Testis (tissue), 3 donors: ENCODE data around the gene TTC27. TPM values are rescaled to one million over a fixed set of nuclear protein-coding genes. Genes with fewer than 3 reads are reported as not detected.

ENCODE experiments used
- DNase-seq: peaks from one replicate; pipeline ENCODE4 v3.0.0-alpha.2; 2019
- H3K27ac ChIP-seq, 2 donors: fragments of 200-600 bp; sonication (generic); one replicate each; pipeline ENCODE4 v1.5.1; 2019
- H3K27me3 ChIP-seq: fragments of 200-600 bp; sonication (generic); one replicate; pipeline ENCODE4 v1.5.1; 2019
- H3K36me3 ChIP-seq: fragments of 200-600 bp; sonication (generic); one replicate; pipeline ENCODE4 v1.5.1; 2017; ENCODE audit warnings: low read depth; ENCODE audit errors: missing control alignments
- H3K4me1 ChIP-seq: fragments of 200-600 bp; sonication (generic); one replicate; pipeline ENCODE4 v1.5.1; 2019
- H3K4me3 ChIP-seq, 2 donors: fragments of 200-600 bp; sonication (generic); one replicate each; pipeline ENCODE4 v1.5.1; 2017 to 2019
- H3K9me3 ChIP-seq: fragments of 200-600 bp; sonication (generic); one replicate; pipeline ENCODE4 v1.5.1; 2017
- POLR2A ChIP-seq: fragments of 450-650 bp; IDR thresholded peaks from one replicate; pipeline ENCODE4 v1.6.1; 2017; ENCODE audit warnings: antibody characterized with exemption, mild to moderate bottlenecking, moderate library complexity
- WGBS, 2 donors: methylation state at CpG; one replicate each; pipeline ENCODE4 v1.1.5; 2018; 5-methylcytosine and 5-hydroxymethylcytosine counted together
- intact Hi-C: fragments of 100-400 bp; cut with DNase I; formaldehyde crosslinking; loops from one replicate; pipeline ENCODE4 v1.15.1; 2023; ENCODE audit warnings: low total_unique reads
- polyA plus RNA-seq: library from polyadenylated mRNA; stranded (reverse); fragments of 350-450 nt; fragmentation: Illumina TruSeq; extraction: RNeasy Lipid Tissue Mini Kit (QIAGEN cat#74804); gene quantifications from one replicate; pipeline ENCODE4 v1.2.3, GENCODE V29; 2014; ENCODE audit warnings: low read depth, low replicate concordance; ENCODE audit not compliant: insufficient read depth
- total RNA-seq, 2 donors: library from RNA; depleted of rRNA; stranded (reverse); fragments of >200 nt; gene quantifications; one replicate each; pipeline ENCODE4 v1.2.3, GENCODE V29; 2016
- TF ChIP-seq, protein P1 (sequence below), 3 experiments: fragments of 450-650 bp in 2 of 3; fragments of 200-600 bp in 1 of 3; sonication (generic) in 1 of 3; IDR thresholded peaks; one replicate each; pipeline ENCODE4 v1.5.1; 2016 to 2019; ENCODE audit warnings: antibody characterized with exemption in 3 of 3, mild to moderate bottlenecking in 2 of 3, moderate library complexity in 1 of 3

Gene TTC27
- total and polyA plus RNA-seq, 3 donors from 2014 or later, result 21.6 to 32.9 (median 26.7) TPM

DNA sequence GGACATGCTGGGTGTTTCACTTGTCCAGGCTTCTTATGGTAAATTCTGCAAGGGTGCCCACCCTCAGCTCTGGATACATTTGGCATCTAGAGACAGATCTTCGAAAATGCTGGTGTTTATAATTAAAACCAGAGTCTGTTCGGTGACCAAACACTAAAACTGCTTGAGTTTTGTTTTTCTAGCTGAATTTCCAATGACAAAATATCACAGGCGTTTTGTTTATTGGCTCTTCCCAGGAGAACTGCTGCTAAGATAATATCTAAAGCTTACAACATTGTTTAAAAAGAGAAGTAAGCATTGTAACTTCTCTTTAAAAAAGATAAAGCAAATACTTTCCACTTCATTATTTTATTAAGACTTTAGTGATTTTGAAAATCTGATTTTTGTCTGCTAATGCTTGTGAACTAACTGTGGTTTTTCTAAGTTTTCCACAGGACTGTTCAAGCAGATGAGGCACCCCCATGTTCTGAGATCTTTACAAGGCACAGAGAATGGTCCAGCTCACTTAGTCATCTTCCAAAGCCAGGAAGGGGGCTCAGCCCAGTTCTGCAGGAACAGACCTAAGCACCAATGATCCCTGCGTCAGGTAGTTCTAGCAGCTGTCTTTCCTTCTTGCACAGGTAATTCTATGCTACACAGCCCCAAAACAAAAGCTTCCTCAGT is 224.1 kb downstream of the TTC27 start:
- Histone ChIP-seq H3K9me3 (no peaks in the 10 kb centered on the region), H3K27me3 (no peaks in the 10 kb centered on the region), H3K27ac (no peak overlapping the region), H3K4me1 (peaks cover 3% of the 10 kb centered on the region), H3K36me3 (no peaks in the 10 kb centered on the region), H3K4me3 (no peak overlapping the region)
- TF ChIP-seq, protein P1, sequence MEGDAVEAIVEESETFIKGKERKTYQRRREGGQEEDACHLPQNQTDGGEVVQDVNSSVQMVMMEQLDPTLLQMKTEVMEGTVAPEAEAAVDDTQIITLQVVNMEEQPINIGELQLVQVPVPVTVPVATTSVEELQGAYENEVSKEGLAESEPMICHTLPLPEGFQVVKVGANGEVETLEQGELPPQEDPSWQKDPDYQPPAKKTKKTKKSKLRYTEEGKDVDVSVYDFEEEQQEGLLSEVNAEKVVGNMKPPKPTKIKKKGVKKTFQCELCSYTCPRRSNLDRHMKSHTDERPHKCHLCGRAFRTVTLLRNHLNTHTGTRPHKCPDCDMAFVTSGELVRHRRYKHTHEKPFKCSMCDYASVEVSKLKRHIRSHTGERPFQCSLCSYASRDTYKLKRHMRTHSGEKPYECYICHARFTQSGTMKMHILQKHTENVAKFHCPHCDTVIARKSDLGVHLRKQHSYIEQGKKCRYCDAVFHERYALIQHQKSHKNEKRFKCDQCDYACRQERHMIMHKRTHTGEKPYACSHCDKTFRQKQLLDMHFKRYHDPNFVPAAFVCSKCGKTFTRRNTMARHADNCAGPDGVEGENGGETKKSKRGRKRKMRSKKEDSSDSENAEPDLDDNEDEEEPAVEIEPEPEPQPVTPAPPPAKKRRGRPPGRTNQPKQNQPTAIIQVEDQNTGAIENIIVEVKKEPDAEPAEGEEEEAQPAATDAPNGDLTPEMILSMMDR (IDR thresholded peaks at IDR 0.05), result no peak
- no peak for TF ChIP-seq POLR2A
- no peak for DNase-seq
- 66 to 70% methylated on average over 4 of the region's 4 CpGs for WGBS, 2 donors
- intact Hi-C loops, result no loop called here

DNA sequence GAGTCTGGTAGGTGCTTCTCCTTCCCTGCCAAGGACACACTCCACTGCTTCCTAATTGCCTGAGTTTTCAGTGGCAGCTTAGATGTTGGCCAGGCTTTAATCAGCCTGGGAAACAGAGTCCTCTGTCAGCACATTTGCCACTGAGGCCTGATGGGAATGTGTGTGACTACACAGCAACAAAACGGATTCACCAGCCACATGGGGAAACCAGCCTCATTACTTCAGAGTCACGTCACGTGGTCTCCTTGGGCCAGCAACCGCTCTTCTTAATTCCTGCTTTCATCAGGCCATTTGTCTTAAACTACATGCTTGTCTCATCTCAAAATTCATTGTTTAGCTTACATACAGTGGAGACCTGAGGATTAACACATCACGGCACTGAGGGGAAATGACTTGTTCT is 225.0 kb downstream of the TTC27 start:
- peaks cover 3% of the 10 kb centered on the region for H3K4me1 ChIP-seq
- H3K27ac ChIP-seq, result no peak overlapping the region
- WGBS, 2 donors, result 93 to 98% methylated on average over 5 of the region's 5 CpGs
- no peaks in the 10 kb centered on the region for H3K9me3 ChIP-seq
- no peaks in the 10 kb centered on the region for H3K27me3 ChIP-seq
- no peak for TF ChIP-seq POLR2A
- TF ChIP-seq, protein P1 (IDR thresholded peaks at IDR 0.05), result no peak
- no peak for DNase-seq
- H3K36me3 ChIP-seq, result no peaks in the 10 kb centered on the region
- no peak overlapping the region for H3K4me3 ChIP-seq
- intact Hi-C loops, result no loop called here

DNA sequence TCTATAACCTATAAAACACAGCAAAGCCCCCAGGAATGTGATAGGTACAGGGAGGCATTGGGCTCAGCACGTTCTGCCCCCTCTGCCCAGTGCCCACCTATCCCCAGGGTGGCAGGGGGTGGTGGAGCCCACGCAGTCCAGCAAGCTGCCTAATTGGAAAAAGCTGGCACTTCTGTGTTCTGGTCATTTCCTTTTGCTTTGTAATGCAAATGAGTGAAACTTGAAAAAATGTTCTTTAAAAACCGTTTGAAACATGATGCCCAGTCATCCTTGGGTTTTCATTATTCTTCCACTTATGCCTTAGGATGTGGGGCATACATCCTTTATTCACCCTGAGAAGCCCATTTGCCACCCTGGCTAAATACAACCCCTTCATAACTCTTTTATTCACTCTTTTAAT is 229.0 kb downstream of the TTC27 start:
- no peak overlapping the region for H3K27ac ChIP-seq
- no peak for TF ChIP-seq POLR2A
- TF ChIP-seq, protein P1 (IDR thresholded peaks at IDR 0.05), result no peak
- H3K27me3 ChIP-seq, result no peaks in the 10 kb centered on the region
- H3K36me3 ChIP-seq, result no peaks in the 10 kb centered on the region
- no peaks in the 10 kb centered on the region for H3K9me3 ChIP-seq
- 75 to 77% methylated on average over 3 of the region's 3 CpGs for WGBS, 2 donors
- no peak for DNase-seq
- H3K4me3 ChIP-seq, result no peak overlapping the region
- intact Hi-C loops, result no loop called here
- H3K4me1 ChIP-seq, result peaks cover 3% of the 10 kb centered on the region

DNA sequence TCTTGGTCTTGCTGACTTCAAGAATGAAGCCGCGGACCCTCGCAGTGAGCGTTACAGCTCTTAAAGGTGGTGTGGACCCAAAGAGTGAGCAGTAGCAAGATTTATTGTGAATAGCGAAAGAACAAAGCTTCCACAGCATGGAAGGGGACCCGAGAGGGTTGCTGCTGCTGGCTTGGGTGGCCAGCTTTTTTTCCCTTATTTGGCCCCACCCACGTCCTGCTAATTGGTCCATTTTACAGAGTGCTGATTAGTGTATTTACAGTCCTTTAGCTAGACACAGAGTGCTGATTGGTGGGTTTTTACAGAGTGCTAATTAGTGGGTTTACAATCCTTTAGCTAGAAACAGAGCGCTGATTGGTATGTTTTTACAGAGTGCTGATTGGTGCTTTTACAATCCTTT is 230.9 kb downstream of the TTC27 start:
- H3K4me3 ChIP-seq, result no peak overlapping the region
- H3K4me1 ChIP-seq, result no peaks in the 10 kb centered on the region
- H3K27ac ChIP-seq, result no peak overlapping the region
- H3K9me3 ChIP-seq, result no peaks in the 10 kb centered on the region
- no peak for DNase-seq
- no peaks in the 10 kb centered on the region for H3K27me3 ChIP-seq
- TF ChIP-seq POLR2A, result no peak
- TF ChIP-seq, protein P1 (IDR thresholded peaks at IDR 0.05), result no peak
- WGBS, 2 donors, result 79 to 92% methylated on average over 8 of the region's 8 CpGs
- intact Hi-C loops, result no loop called here
- no peaks in the 10 kb centered on the region for H3K36me3 ChIP-seq

DNA sequence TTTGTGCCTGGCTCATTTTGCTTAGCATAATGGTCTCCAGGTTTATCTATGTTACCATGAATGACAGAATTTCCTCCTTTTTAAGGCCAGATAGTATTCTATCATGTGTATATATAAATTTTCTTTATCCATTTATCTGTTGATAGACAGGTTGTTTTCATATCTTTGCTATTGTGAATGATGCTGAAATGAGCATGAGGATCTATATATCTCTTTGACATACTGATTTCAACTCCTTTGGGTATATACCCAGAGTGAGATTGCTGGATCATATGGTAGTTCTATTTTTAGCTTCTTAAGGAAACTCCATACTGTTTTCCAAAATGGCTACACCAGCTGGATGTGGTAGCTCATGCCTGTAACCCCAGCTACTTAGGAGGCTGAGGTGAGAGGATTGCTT is 232.5 kb downstream of the TTC27 start:
- intact Hi-C loops, result no loop called here

More for the DNA sequence above, 232.5 kb downstream of the TTC27 start:
- H3K27me3 ChIP-seq, result no peaks in the 10 kb centered on the region
- H3K4me1 ChIP-seq, result no peaks in the 10 kb centered on the region
- H3K27ac ChIP-seq, result no peak overlapping the region
- H3K4me3 ChIP-seq, result no peak overlapping the region
- H3K9me3 ChIP-seq, result no peaks in the 10 kb centered on the region
- TF ChIP-seq, protein P1 (IDR thresholded peaks at IDR 0.05), result no peak
- TF ChIP-seq POLR2A, result no peak
- no peak for DNase-seq
- no peaks in the 10 kb centered on the region for H3K36me3 ChIP-seq
